ENCODE results near the gene HTR2A.

Gene HTR2A

DNA sequence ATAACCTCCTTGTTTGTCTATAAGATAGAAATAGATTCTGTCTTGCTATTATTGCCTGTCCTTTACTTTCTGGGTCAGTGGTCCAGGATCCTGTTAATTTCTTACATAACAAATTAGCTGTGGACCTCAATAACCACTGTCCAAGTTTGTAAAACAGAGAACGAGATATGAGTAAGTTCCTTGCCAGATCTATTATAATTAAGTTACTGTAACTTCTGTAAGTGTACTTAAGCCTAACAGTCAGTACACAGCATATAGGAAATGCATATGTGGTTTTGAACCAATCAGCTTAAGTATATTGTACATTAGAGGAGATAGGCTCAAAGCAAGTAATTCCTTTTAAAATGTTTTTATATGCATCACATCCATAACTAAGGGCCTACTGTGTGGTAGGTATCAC lies 34.9 kb downstream of the HTR2A start:
- DNase-seq (ENCODE audit: extremely low read depth, low read depth) = no peak
- no peak overlapping the region for H3K4me3 ChIP-seq (replicated peaks; ENCODE audit: low read depth, low read length)
- TF ChIP-seq CTCF (IDR thresholded peaks at IDR 0.05; ENCODE audit: low read depth, low read length, missing control alignments) = no peak

DNA sequence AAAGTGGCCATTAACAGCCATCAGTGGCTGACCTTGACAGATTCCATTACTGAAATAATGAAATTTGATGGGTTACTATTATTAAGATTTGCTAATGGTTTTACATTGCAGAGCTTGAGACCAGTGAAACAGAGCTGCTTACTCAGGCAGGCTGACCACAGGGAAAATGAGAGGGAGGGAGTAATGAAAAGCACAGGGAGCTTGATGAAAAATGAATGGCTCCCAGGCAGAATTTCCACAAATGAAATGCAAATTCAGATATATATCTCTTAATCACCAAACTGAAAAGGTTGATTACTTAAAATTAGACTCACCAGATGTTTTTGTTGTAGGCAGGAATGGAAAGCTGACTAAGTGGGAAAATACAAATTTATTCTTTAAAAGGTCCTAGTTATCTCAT lies 36.1 kb downstream of the HTR2A start:
- no peak for DNase-seq (ENCODE audit: extremely low read depth, low read depth)
- TF ChIP-seq CTCF (IDR thresholded peaks at IDR 0.05; ENCODE audit: low read depth, low read length, missing control alignments) = no peak
- H3K4me3 ChIP-seq (replicated peaks; ENCODE audit: low read depth, low read length) = no peak overlapping the region

GRCh38 chr13:46858776-46859175 lies 38.1 kb downstream of the HTR2A start:
- no peak for TF ChIP-seq CTCF (IDR thresholded peaks at IDR 0.05; ENCODE audit: low read depth, low read length, missing control alignments)
- H3K4me3 ChIP-seq (replicated peaks; ENCODE audit: low read depth, low read length) = no peak overlapping the region
- no peak for DNase-seq (ENCODE audit: extremely low read depth, low read depth)

DNA sequence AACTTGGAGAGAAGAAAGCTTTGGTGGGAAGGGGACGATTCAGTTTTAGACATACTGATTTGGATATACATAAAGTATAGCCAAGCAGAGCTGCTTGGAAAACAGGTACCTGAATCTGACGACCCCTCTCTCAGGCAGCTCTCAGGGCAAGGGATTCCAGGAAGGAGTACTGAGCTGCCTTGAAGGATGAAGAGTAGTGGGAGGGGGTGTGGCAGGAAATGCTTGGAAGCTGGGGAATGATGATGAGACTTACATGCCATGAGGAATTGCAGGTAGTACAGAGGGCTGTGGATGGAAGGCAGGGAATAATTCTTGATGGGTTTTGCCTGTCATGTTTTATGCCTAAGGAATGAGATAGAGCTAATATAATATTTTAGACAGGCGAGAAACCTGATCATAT lies 38.7 kb downstream of the HTR2A start:
- no peak for DNase-seq (ENCODE audit: extremely low read depth, low read depth)
- no peak for TF ChIP-seq CTCF (IDR thresholded peaks at IDR 0.05; ENCODE audit: low read depth, low read length, missing control alignments)
- no peak overlapping the region for H3K4me3 ChIP-seq (replicated peaks; ENCODE audit: low read depth, low read length)

GRCh38 chr13:46855664-46856063 lies 41.2 kb downstream of the HTR2A start:
- no peak for DNase-seq (ENCODE audit: extremely low read depth, low read depth)
- H3K4me3 ChIP-seq (replicated peaks; ENCODE audit: low read depth, low read length) = no peak overlapping the region
- no peak for TF ChIP-seq CTCF (IDR thresholded peaks at IDR 0.05; ENCODE audit: low read depth, low read length, missing control alignments)

- no peak overlapping the region for H3K4me3 ChIP-seq (replicated peaks; ENCODE audit: low read depth, low read length)
- no peak for DNase-seq (ENCODE audit: extremely low read depth, low read depth)
- no peak for TF ChIP-seq CTCF (IDR thresholded peaks at IDR 0.05; ENCODE audit: low read depth, low read length, missing control alignments)
Observed at GRCh38 chr13:46855166-46855565, 41.7 kb downstream of the HTR2A start.

GRCh38 chr13:46852168-46852567 lies 44.7 kb downstream of the HTR2A start:
- TF ChIP-seq CTCF (IDR thresholded peaks at IDR 0.05; ENCODE audit: low read depth, low read length, missing control alignments) = no peak
- no peak for DNase-seq (ENCODE audit: extremely low read depth, low read depth)
- no peak overlapping the region for H3K4me3 ChIP-seq (replicated peaks; ENCODE audit: low read depth, low read length)

Measured in HFF-Myc (cell line).